GM19043 (cell line): ENCODE results near the gene C4orf51.
A peak's percentile ranks its signal among the peaks of the same experiment; 100 is the strongest.
"Not testable (repeated sequence)": the region's sequence is repeated elsewhere in the genome, so short reads cannot be mapped to it uniquely, and the experiment has no call there.

Source experiments
- ATAC-seq: cut with Tn5 transposase; IDR thresholded peaks from one replicate; pipeline ENCODE4 v1.9.1; 2021; ENCODE audit warnings: low read depth; ENCODE audit not compliant: unreplicated experiment

The C4orf51 gene

GRCh38 chr4:145679991-145680455 lies at the start of gene C4orf51:
Gene C4orf51, plus strand, starts transcription at chr4:145680146. Its CDS starts 58 bp downstream, at chr4:145680204.
- no peak for ATAC-seq

DNA sequence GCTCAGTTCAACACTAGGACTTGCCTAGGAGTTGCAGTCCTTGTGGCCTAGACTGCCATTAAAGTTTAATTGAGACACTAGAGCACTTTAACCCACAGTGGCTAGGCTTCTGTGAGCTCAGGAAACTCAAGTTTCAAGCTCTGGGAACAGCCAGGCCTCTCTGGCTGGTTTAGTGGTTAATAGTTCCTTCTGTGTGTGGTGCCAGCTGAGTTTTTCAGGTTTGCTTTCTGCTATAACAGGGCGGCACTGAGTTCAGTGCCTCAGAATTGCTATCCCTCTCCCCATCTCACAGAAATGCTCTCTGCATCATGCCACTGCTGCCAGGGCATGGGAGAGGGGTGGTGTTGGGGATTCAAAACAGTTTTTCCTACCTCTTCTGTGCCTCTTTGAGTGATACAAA lies 44.8 kb upstream of the C4orf51 start:
- no peak for ATAC-seq

DNA sequence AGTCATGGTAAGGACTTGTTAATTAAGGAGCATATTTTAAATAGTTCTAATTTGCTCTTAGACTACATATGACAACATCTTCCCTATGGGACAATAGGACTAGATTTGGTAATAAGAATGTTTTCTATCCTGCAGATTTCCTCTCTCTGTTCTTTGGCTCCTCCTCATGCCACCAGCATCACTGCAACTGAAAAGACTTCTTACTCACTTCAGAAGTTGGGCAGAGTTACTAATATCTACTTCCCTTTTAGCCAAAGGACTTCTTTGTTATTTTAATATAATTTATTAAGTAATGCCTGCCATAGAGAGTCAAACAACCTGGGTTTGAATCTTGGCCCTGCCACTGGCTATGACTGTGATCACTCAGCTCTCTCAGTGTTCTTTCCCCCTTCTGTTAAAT lies 44.3 kb upstream of the C4orf51 start:
- ATAC-seq: no peak

GRCh38 chr4:145639186-145639698 lies 40.7 kb upstream of the C4orf51 start:
- ATAC-seq: no peak

DNA sequence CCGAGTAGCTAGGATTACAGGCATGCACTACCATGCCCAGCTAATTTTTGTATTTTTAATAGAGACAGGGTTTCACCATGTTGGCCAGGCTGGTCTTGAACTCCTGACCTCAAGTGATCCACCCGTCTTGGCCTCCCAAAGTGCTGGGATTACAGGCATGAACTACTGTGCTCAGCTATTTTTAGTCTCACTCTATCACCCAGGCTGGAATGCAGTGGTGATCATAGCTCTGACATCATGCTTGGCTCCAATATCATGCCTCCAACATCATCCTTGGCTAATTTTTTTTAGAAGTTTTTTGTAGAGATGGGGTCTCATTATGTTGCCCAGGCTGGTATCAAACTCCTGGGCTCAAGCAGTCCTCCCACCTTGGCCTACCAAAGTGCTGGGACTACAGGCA lies 39.7 kb upstream of the C4orf51 start:
- not testable (repeated sequence) for ATAC-seq

DNA sequence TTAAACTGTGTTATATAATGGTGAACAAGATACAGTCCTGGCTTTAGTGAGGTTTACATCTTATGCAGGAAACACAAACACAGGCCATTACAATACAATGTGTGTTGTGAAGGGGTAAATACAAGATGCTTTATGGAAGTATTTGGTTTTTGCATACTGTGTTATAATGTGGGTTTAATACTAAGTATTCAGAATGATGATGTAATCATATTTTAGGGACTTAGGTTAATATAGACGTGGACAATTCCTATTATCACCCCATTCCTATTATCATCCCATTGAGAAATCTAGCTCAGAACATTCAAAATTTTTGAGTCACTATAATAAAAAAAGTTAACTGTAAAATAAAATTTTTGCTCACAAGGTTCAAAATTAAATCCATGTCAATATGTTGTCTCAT lies 36.7 kb upstream of the C4orf51 start:
- no peak for ATAC-seq

DNA sequence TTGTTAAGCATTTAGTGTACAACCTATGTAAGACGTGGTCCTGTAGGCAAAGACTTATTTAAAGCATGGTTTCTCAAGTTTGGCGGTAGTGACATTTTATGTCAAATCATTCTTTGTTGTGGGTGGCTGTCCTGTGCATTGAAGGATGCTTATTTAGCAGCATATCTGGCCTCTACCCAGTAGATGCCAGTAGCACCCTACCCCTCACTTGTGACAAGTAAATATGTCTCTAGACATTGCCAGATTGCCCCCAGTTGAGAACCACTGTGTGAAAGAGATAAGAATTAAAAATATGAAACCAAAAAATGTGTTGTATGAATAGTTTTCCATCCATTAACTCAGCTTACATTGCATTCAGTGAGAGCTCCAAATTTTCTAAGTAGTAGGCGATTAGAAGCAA lies 35.2 kb upstream of the C4orf51 start:
- no peak for ATAC-seq

DNA sequence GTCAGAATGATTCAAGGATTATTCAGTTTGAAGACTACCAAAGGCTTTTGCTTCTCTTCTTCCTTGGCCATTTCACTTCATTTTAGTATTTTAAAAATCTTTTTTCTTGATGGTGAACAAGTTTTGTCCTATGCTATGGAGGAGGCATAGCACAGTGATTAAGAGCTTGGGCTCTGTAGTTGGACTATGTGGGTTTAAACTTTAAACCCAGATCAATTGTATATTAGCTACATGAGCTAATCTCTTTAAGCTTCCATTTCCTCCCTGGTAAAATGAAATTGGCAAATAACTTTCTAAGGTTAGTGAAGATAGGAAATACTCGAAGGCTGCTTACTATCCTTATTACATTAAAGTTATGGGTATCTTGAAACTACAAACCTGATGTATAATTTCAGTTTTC lies 23.8 kb upstream of the C4orf51 start:
- no peak for ATAC-seq

- ATAC-seq: no peak
These were observed 19.9 kb upstream of the C4orf51 start for GRCh38 chr4:145660064-145660463.

DNA sequence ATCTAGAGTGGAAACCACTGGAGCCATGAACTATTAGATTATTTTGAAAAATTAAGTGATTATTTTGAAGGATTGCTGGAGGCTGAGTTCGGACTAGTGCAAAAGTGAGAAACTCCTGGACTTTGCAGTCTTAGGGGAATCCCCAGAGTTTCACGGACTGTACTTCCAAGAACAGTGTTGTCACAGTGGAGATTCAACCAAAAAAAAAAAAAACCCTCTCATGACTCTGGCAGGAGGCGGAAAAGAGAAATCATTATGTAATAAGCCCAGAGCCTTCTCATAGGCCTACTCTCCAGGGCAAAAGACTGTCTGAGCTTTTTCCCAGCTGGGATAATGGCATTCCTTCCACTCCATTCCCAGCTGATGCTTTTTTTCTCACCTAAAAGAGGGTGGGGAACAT lies 16.8 kb upstream of the C4orf51 start:
- no peak for ATAC-seq

- no peak for ATAC-seq
These were observed 14.2 kb upstream of the C4orf51 start for GRCh38 chr4:145665773-145666172.

DNA sequence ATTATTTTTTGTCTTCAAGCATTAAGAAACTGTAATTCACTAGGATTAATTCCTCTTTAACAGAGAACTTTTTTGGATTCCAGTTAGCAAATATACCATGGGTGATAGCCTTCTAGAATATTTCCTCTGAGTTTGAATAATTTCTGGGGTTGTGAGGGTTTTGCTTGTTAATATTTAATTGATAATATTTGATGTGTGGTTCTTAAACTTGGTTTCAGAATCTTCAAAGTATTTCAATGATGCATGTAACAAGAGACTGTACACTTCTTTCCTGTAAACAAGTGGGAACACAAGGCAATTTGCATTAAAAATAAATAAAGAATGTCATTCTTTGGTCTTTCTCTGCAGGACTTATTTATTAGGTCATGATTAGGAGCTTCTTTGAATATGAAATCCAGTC lies 9.5 kb upstream of the C4orf51 start:
- ATAC-seq: peak; percentile 64

DNA sequence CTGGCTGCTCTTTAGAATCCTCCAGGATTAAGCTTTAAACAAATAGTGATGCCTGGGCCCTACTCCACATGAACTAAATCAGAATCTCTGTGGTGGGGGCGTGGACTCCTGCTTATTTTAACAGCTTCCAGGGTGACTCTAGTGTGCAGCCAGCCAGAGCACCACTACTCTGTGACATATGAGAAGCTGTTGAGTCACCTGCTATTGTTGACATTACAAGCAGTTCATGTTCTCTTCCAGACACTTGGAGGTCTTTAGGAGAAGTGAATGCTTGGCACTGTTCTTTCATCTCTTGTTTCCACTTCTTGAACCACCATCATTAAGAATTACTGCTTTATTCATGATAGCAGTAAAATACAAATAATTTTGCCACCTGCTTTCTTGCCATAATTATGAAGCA lies 426 bp upstream of the C4orf51 start:
- ATAC-seq: no peak

- no peak for ATAC-seq
These were observed 956 bp downstream of the C4orf51 start for GRCh38 chr4:145680902-145681301.

DNA sequence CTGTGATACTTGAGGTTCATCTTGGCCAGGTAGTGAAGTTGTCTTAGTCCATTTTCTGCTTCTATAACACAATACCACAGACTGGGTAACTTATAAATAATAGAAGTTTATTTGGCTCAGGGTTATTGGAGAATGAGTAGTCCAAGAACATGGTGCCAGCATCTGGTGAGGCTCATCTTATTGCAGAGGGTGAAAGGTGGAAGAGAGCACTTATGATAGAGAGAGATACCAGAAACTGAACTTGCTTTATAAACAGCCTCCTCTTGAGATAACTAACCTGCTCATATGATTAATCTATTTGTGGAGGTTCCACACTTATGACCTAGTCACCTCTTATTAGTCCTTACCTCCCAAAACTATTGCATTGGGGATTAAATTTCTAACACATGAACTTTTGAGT lies 1.6 kb downstream of the C4orf51 start:
- ATAC-seq: no peak

DNA sequence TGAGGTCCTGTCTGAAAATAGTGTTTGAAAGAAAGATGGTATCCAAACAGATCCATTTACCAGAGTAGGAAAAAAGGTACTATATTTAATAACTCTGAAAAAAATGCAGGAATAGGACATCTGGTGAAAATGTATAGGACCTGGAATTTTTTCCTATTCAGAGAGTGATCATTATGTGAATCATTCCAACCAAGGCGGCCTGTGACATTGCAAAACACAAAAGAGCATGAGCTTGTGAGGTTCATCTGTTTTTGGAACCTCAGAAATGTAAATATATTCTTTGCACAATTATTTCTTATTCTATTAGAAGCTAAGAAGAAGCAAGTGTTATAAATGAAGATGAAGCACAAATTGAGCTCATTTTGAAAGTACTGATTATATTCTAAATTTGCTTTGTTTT lies 2.0 kb downstream of the C4orf51 start:
- ATAC-seq: no peak

- ATAC-seq: no peak
These were observed 7.0 kb downstream of the C4orf51 start for GRCh38 chr4:145686991-145687390.

DNA sequence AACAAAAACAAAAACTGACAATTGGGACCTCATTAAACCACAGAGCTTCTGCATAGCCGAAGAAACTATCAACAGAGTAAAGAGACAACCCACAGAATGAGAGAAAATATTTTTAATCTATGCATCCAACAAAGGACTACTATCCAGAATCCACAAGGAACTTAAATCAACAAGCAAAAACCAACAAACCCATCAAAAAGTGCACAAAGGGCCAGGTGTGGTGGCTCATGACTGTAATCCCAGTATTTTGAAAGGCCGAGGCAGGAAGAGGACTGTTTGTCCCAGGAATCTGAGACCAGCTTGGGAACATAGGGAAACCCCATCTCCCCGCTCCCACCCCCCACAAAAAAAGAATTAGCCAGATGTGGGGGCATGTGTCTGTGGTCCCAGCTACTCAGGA lies 10.7 kb downstream of the C4orf51 start:
- no peak for ATAC-seq

DNA sequence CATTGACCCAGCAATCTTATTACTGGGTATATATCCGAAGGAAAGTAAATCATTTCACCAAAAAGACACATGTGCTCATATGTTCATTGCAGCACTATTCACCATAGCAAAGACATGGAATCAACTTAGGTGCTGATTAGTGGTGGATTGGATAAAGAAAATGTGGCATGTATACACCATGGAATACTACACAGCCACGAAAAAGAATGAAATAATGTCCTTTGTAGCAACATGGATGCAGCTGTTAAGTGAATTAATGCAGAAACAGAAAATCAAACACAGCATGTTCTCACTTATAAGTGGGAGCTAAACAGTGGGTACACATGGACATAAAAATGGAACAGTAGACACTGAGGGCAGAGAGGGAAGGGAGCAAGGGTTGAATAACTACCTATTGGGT lies 11.5 kb downstream of the C4orf51 start:
- not testable (repeated sequence) for ATAC-seq

GRCh38 chr4:145694929-145695328 lies 15.0 kb downstream of the C4orf51 start:
- ATAC-seq: no peak

DNA sequence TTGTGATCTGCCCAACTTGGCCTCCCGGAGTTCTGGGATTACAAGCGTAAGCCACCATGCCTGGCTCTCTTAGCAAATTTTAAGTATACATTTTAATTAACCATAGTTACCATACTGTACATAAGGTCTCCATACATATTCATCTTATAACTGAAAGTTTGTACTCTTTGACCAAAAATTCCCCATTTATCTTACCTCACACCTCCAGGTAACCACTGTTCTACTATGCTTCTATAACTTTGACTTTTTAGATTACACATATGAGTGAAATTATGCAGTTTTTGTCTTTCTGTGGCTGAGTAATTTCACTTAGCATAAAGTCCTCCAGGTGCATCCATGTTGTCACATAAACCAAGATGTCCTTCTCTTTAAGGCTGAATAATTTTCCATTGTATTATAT lies 17.4 kb downstream of the C4orf51 start:
- no peak for ATAC-seq

DNA sequence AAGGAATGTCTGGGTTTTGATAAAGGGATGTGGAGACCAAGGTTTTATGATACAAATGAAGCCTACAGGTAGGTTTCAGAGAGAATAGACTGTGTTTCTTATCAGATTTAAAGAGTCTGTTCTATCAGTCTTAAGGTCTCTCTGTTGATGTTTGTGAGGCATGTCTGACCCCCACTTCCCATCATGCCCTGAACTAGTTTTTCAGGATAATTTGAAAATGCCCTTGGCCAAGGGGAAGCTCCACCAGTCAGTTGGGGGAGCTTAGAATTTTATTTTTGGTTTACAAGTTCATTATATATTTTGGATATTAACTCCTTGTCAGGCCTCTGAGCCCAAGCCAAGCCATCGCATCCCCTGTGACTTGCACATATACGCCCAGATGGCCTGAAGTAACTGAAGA lies 18.6 kb downstream of the C4orf51 start:
- ATAC-seq: no peak

DNA sequence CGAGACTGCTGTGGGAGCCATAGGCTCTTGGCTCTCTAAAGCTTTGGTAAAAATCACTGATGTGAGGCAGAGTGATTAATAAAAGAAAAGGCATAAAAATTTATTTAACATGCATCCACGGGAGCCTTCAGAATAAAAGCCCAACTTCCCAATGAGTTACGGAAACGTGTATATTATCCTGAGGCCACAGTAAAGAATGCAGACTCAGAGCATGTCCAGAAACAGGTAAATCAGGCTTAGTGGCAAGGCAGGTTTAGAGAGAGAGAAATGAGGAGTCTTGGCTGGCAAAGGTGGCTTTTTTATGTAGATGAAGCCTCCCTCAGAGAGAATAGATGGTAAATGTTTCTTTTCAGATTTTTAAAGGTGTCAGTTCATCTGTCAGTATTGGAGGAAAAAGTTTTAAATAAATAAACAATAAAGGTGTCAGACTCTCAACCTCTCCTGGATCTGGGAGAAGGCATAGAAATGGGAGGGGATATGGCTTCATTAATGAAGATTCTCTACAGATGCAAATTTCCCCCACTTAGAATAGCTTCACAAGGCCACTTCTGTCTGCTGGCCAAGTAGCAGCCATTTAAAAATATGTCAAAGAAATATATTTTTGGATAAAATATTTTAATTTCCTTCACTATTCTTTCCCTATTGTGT lies 24.0 kb downstream of the C4orf51 start:
- no peak for ATAC-seq
